GM12875 (cell line): Measurements from ENCODE around the gene SOHLH1.

Source experiments
- H3K4me3 ChIP-seq: one replicate; pipeline ENCODE4 v1.5.1; 2011; ENCODE audit warnings: low read depth, low read length, control low read depth
- TF ChIP-seq, protein P1 (sequence below): IDR thresholded peaks from 2 replicates; pipeline ENCODE4 v1.5.1; 2011; ENCODE audit warnings: low read depth, mild to moderate bottlenecking, control low read depth, inconsistent platforms, low read length, moderate library complexity, borderline replicate concordance; ENCODE audit not compliant: insufficient read depth

The SOHLH1 gene

DNA sequence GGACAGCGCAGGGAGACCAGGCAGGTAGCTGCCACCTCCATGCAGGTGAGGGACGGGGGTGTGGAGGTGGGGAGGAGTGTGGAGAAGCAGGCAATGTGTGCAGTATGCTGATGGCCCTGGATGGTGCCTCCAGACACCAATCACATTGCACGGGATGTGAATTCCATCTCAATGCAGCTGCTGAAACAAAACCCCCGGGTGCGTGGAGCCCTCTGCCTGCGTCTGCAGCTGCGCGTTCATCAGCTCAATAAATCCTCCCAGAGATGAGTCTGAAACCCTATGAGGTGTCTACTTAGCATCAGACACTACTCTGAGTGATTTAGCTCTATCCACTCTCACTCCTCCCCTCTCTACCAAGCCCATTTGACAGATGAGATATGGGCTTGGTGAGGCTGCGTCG, 10.3 kb downstream of the SOHLH1 start:
- TF ChIP-seq, protein P1, sequence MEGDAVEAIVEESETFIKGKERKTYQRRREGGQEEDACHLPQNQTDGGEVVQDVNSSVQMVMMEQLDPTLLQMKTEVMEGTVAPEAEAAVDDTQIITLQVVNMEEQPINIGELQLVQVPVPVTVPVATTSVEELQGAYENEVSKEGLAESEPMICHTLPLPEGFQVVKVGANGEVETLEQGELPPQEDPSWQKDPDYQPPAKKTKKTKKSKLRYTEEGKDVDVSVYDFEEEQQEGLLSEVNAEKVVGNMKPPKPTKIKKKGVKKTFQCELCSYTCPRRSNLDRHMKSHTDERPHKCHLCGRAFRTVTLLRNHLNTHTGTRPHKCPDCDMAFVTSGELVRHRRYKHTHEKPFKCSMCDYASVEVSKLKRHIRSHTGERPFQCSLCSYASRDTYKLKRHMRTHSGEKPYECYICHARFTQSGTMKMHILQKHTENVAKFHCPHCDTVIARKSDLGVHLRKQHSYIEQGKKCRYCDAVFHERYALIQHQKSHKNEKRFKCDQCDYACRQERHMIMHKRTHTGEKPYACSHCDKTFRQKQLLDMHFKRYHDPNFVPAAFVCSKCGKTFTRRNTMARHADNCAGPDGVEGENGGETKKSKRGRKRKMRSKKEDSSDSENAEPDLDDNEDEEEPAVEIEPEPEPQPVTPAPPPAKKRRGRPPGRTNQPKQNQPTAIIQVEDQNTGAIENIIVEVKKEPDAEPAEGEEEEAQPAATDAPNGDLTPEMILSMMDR: no peak
- H3K4me3 ChIP-seq: no peak overlapping the region

DNA sequence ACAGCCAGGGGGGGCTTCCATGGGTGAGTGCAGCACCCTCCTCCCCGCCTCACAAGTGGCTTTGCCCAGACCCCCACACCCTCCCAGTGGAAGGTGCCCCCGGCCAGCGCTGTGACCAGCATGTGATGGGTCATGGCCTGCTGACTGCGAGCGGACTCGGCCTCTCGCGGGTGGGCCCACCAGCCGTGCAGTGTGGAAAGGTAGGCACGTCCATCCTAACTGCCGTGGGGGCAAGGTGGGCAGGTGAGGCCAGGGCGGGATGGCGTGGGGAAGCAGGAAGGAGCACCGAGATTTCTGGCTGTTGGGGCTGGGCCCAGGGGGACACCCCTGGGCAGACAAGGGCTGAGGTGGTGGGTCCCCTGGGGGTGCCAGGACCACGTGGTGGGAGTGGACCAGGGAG, 12.1 kb downstream of the SOHLH1 start:
- H3K4me3 ChIP-seq: no peak overlapping the region
- TF ChIP-seq, protein P1: no peak

DNA sequence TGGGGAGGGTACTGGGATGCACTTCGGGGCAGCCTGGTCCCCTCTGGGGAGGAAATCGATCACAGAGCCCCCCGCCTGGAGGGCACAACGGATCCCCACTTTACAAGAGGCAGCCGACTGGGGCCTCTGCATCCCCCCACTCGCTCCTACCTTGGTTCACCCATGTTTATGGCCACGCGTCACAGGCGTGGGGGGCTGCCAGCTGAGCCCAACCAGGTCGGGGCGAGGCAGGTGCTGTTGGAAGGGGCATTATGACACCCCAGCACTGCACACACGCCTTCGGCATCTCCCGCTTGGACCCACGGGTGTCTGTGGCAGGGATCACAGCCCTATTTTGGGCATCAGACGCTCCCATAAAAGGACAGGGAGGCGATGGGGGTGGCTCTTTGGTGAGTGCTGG, 14.6 kb downstream of the SOHLH1 start:
- TF ChIP-seq, protein P1: no peak
- no peak overlapping the region for H3K4me3 ChIP-seq

DNA sequence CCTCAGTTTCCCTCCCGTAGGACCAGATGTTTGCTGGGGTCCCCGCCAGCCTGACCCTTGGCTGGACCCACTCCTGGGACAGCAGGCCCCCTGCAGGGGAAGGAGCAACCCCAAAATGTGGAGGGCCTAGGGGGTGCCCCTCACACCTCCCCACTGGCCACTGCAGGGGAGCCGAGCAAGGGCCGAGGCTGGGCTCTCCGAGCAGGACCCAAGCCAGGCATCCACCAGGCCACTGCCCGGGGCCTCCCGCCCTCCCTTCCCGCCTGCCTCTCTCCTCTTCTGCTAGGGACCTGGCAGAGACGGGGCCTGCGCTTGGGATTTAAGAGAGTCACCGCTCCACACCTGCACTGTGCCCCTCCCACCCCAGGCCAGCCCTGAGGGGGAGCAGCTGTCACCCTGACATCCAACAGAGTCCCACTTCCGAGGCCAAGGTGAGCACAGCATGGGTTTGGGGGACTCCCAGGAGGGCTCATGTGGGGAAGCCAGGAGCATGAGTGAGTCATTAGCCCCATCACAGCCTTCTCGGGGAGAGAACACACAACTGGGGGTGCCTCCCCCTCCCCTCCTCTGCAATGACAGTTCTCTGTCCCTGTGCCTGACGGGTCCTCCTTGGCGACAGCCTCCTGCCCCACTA, 15.8 kb downstream of the SOHLH1 start:
- H3K4me3 ChIP-seq: no peak overlapping the region
- TF ChIP-seq, protein P1: no peak

DNA sequence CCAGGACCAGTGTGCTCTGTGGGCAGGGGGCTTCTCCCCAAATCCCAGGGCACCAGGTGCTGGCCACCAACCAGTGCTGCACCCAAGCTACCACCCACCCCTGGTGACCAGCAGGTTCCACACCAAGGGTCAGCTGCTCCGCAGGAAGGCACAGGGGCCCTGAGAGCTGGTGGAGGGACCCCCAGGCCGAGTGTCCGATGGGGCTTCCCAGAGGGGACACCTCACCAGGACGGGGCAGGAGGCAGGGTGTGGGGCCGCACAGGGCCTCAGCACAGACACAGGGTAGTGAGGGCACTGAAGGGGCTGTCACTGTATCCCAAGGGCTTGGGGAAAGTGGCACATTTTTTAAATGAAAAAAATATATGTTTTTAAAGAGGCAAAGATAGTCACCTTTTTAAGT, 18.1 kb downstream of the SOHLH1 start:
- no peak overlapping the region for H3K4me3 ChIP-seq
- TF ChIP-seq, protein P1: no peak

DNA sequence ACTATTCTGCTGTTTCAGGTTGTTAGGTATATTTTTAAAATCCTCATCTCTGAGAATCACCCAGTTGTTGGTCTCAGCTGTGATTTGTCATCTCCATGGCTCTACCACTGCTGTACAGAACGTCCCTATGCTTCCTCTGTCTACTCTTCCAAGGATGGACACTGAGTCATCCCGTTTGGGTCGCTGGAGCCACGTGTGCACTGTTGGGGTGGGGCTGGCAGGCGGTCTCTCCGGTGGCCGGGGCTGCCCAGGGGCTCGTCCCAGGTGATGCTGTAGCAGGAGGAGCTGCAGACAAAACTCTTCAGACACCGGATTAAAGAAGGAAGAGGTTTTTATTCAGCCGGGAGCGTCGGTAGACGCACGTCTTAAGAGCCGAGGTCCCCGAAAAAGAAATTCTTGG, 19.2 kb downstream of the SOHLH1 start:
- TF ChIP-seq, protein P1: no peak
- H3K4me3 ChIP-seq: no peak overlapping the region

DNA sequence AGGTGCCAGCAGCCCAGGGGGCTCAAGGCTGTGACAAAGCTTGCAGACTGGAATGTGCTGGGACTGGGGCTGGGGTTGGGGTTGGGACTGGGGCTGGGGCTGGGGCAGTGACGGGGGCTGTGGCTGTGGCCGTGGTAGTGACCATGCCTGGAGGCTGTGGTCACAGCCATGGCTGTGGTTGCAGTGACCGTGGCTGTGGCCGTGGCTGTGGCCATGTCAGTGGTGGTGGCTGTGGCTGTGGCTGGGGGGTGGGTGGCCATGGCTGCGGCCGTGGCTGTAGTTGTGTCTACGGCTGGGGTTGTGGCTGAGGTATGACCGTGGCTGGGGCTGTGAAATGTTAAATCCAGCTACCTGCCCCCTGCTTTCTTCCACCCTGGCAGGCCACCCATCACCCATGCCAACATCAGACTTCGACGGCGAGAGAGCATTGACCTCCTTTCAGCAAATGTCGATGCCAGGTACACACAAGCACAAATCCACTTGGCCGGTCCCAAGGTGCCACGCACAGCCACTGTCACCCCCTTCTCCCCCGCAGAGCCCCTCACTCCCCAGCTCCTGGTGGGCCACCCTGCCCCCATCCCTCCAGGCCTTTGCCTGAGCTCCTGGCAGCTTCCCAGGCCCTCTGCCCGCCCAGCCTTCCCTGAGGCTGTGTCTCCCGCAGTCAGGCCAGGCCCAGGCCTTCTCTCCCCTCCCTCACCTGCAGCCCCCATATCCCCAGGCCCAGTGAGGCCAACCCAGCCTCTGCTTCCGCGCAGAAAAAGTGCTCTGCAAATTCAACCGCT, 20.9 kb downstream of the SOHLH1 start:
- no peak overlapping the region for H3K4me3 ChIP-seq
- TF ChIP-seq, protein P1: no peak
